H9 (cell line): Measurements from ENCODE around the gene NFS1. TPM values are rescaled to one million over a fixed set of nuclear protein-coding genes. Genes with fewer than 3 reads are reported as not detected.

Experiments
- DNase-seq: peaks from one replicate; pipeline ENCODE4 v3.0.0-alpha.2; 2017
- H2AFZ ChIP-seq: one replicate; pipeline ENCODE4 v1.6.1; 2013; ENCODE audit warnings: mild to moderate bottlenecking, low read length, control low read depth, moderate library complexity
- H2AK5ac ChIP-seq: 2 replicates; pipeline ENCODE4 v1.6.1; 2013; ENCODE audit warnings: low read length, control low read depth, mixed read lengths; ENCODE audit not compliant: insufficient read length
- H2BK120ac ChIP-seq: one replicate; pipeline ENCODE4 v1.6.1; 2013; ENCODE audit warnings: low read depth, mild to moderate bottlenecking, low read length, control low read depth, inconsistent platforms; ENCODE audit not compliant: poor library complexity, severe bottlenecking
- H2BK12ac ChIP-seq: 2 replicates; pipeline ENCODE4 v1.6.1; 2013; ENCODE audit warnings: low read length, control low read depth, mixed read lengths, low read depth; ENCODE audit not compliant: insufficient read length
- H2BK15ac ChIP-seq: 2 replicates; pipeline ENCODE4 v1.6.1; 2013; ENCODE audit warnings: low read depth, low read length, control low read depth
- H2BK20ac ChIP-seq: one replicate; pipeline ENCODE4 v1.6.1; 2013; ENCODE audit warnings: low read depth, mild to moderate bottlenecking, low read length, control low read depth, inconsistent platforms; ENCODE audit not compliant: poor library complexity, severe bottlenecking
- H2BK5ac ChIP-seq: 2 replicates; pipeline ENCODE4 v1.6.1; 2013; ENCODE audit warnings: low read length, control low read depth, mixed read lengths; ENCODE audit not compliant: insufficient read length
- H3K14ac ChIP-seq: 2 replicates; pipeline ENCODE4 v1.6.1; 2013; ENCODE audit warnings: low read length, control low read depth; ENCODE audit not compliant: insufficient read depth
- H3K18ac ChIP-seq: 2 replicates; pipeline ENCODE4 v1.6.1; 2013; ENCODE audit warnings: low read depth, mild to moderate bottlenecking, mixed read lengths, low read length, control low read depth; ENCODE audit not compliant: insufficient read length
- H3K23ac ChIP-seq: 2 replicates; pipeline ENCODE4 v1.6.1; 2013; ENCODE audit warnings: low read length, control low read depth, mixed read lengths, low read depth; ENCODE audit not compliant: insufficient read length
- H3K23me2 ChIP-seq: 2 replicates; pipeline ENCODE4 v1.6.1; 2013; ENCODE audit warnings: low read depth, mild to moderate bottlenecking, mixed read lengths, low read length, control low read depth; ENCODE audit not compliant: insufficient read length, poor library complexity, severe bottlenecking
- H3K27ac ChIP-seq: 2 replicates; pipeline ENCODE4 v1.5.1; 2013; ENCODE audit warnings: low read length, control low read depth, mixed read lengths, low read depth; ENCODE audit not compliant: insufficient read length
- H3K27me3 ChIP-seq: 2 replicates; pipeline ENCODE4 v1.6.1; 2013; ENCODE audit warnings: low read length, control low read depth, inconsistent platforms; ENCODE audit not compliant: insufficient read depth
- H3K4ac ChIP-seq: 2 replicates; pipeline ENCODE4 v1.6.1; 2013; ENCODE audit warnings: low read depth, mild to moderate bottlenecking, control low read depth, inconsistent platforms, low read length, moderate library complexity
- H3K4me1 ChIP-seq: 2 replicates; pipeline ENCODE4 v1.6.1; 2013; ENCODE audit warnings: low read length, control low read depth, inconsistent platforms; ENCODE audit not compliant: insufficient read depth
- H3K4me2 ChIP-seq: 2 replicates; pipeline ENCODE4 v1.6.1; 2013; ENCODE audit warnings: low read length, control low read depth, mixed read lengths; ENCODE audit not compliant: insufficient read length, insufficient read depth
- H3K56ac ChIP-seq: 2 replicates; pipeline ENCODE4 v1.6.1; 2013; ENCODE audit warnings: low read depth, mild to moderate bottlenecking, mixed read lengths, low read length, control low read depth; ENCODE audit not compliant: insufficient read length
- H3K79me1 ChIP-seq: 2 replicates; pipeline ENCODE4 v1.6.1; 2013; ENCODE audit warnings: low read depth, mild to moderate bottlenecking, moderate library complexity, low read length, control low read depth, inconsistent platforms; ENCODE audit not compliant: insufficient read depth, poor library complexity, severe bottlenecking
- H3K79me2 ChIP-seq: 2 replicates; pipeline ENCODE4 v1.6.1; 2013; ENCODE audit warnings: low read length, control low read depth, inconsistent platforms; ENCODE audit not compliant: insufficient read depth
- H3K9ac ChIP-seq: 2 replicates; pipeline ENCODE4 v1.6.1; 2013; ENCODE audit warnings: low read length, control low read depth, mixed read lengths; ENCODE audit not compliant: insufficient read length; ENCODE audit errors: extremely low read depth
- H3K9me3 ChIP-seq: one replicate; pipeline ENCODE4 v1.6.1; 2013; ENCODE audit warnings: low read depth, low read length, inconsistent platforms; ENCODE audit not compliant: control insufficient read depth
- H3T11ph ChIP-seq: one replicate; pipeline ENCODE4 v1.6.1; 2013; ENCODE audit warnings: mild to moderate bottlenecking, low read length, control low read depth, inconsistent platforms
- H4K20me1 ChIP-seq: one replicate; pipeline ENCODE4 v1.6.1; 2013; ENCODE audit not compliant: control insufficient read depth, insufficient read length, insufficient read depth
- H4K5ac ChIP-seq: 2 replicates; pipeline ENCODE4 v1.6.1; 2013; ENCODE audit warnings: low read depth, mild to moderate bottlenecking, mixed read lengths, low read length, control low read depth; ENCODE audit not compliant: insufficient read length
- H4K8ac ChIP-seq: replicated peaks from 2 replicates; pipeline ENCODE4 v1.6.1; 2013; ENCODE audit warnings: low read length, control low read depth, mixed read lengths, low read depth; ENCODE audit not compliant: insufficient read length
- H4K91ac ChIP-seq: 2 replicates; pipeline ENCODE4 v1.6.1; 2013; ENCODE audit warnings: low read depth, mild to moderate bottlenecking, moderate library complexity, mixed read lengths, low read length, control low read depth; ENCODE audit not compliant: insufficient read length
- H3K27ac Mint-ChIP-seq, 3 experiments: 2 replicates in 2 of 3; 3 replicates in 1 of 3; pipeline ENCODE4 v1.8.0; 2020 to 2021; ENCODE audit warnings: mixed read lengths in 3 of 3, mild to moderate bottlenecking in 1 of 3, moderate library complexity in 1 of 3
- H3K27me3 Mint-ChIP-seq: 2 replicates; pipeline ENCODE4 v1.8.0; 2021; ENCODE audit warnings: low read depth, mild to moderate bottlenecking, moderate library complexity, mixed read lengths
- H3K36me3 Mint-ChIP-seq, 3 experiments: 2 replicates in 2 of 3; 3 replicates in 1 of 3; pipeline ENCODE4 v1.8.0; 2020 to 2021; ENCODE audit warnings: low read depth in 3 of 3, mixed read lengths in 3 of 3; ENCODE audit not compliant: insufficient read depth in 1 of 3
- H3K4me1 Mint-ChIP-seq, 2 experiments: 2 replicates each; pipeline ENCODE4 v1.8.0; 2020; ENCODE audit warnings: mixed read lengths in 2 of 2
- H3K4me3 Mint-ChIP-seq, 2 experiments: 2 replicates in 1 of 2; 3 replicates in 1 of 2; pipeline ENCODE4 v1.8.0; 2020 to 2021; ENCODE audit warnings: mild to moderate bottlenecking in 2 of 2, mixed read lengths in 2 of 2, moderate library complexity in 1 of 2
- H3K9me3 Mint-ChIP-seq, 2 experiments: 2 replicates in 1 of 2; 3 replicates in 1 of 2; pipeline ENCODE4 v1.8.0; 2020; ENCODE audit warnings: mild to moderate bottlenecking in 2 of 2, mixed read lengths in 2 of 2, moderate library complexity in 1 of 2
- CTCF ChIP-seq: fragments of 200-600 bp; sonication (generic); conservative IDR thresholded peaks from 3 replicates; pipeline ENCODE4 v1.8.0; 2021; ENCODE audit warnings: antibody characterized with exemption, mild to moderate bottlenecking
- WGBS: extraction: QIAGEN DNeasy Blood & Tissue Kit; methylation state at CpG from one replicate; pipeline ENCODE4 v1.1.7; 2013; ENCODE audit warnings: missing lambda C conversion rate, low lambda C conversion rate, mixed read lengths; ENCODE audit not compliant: insufficient read length; ENCODE audit errors: extremely low coverage; 5-methylcytosine and 5-hydroxymethylcytosine counted together
- total RNA-seq: library from RNA; stranded (reverse); gene quantifications from 2 replicates; pipeline ENCODE4 v1.2.1, GENCODE V29; 2021

Gene NFS1
- total RNA-seq, 1 experiment from 2014 or later = 26.6 TPM

- Histone ChIP-seq H2BK12ac (no peak overlapping the region), H3T11ph (no peak overlapping the region), H3K56ac (no peak overlapping the region), H4K5ac (no peak overlapping the region), H3K4me1 (no peaks in the 10 kb centered on the region), H2BK120ac (no peak overlapping the region), H2AK5ac (no peak overlapping the region), H2BK20ac (no peak overlapping the region), H4K91ac (no peak overlapping the region), H3K79me1 (no peaks in the 10 kb centered on the region), H3K9ac (no peak overlapping the region), H2BK15ac (no peak overlapping the region), H3K23ac (no peak overlapping the region), H3K79me2 (no peaks in the 10 kb centered on the region), H2AFZ (no peak overlapping the region), H3K9me3 (no peaks in the 10 kb centered on the region), H3K4ac (no peak overlapping the region), H2BK5ac (no peak overlapping the region), H4K20me1 (no peaks in the 10 kb centered on the region), H4K8ac (no peak overlapping the region), H3K18ac (no peak overlapping the region), H3K27ac (no peak overlapping the region), H3K23me2 (no peaks in the 10 kb centered on the region), H3K4me2 (no peak overlapping the region), H3K27me3 (no peaks in the 10 kb centered on the region), H3K14ac (no peak overlapping the region)
- Mint-ChIP-seq H3K4me1 (peaks cover 0 to 4% of the 10 kb centered on the region in 2 experiments; a peak in 1 of 4 replicates), H3K36me3 (peaks cover 39 to 59% (median 58%) of the 10 kb centered on the region in 3 experiments), H3K27ac (peak overlapping the region in 2 of 3 experiments; percentile 62 to 82; a peak in 3 of 7 replicates), H3K9me3 (no peaks in the 10 kb centered on the region; a peak in 1 of 5 replicates), H3K27me3 (no peaks in the 10 kb centered on the region), H3K4me3 (no peak overlapping the region)
- WGBS = no CpG with 5 or more reads among the region's 13 CpGs
- no peak for TF ChIP-seq CTCF
- peak; percentile 24 for DNase-seq
Measured at GRCh38 chr20:35626386-35627001, 72.7 kb downstream of the NFS1 start.
